A549 (cell line): ENCODE measurements around the gene PDE1C.

Source experiments
- CHD2 ChIP-seq: fragments of 150-350 bp; IDR thresholded peaks from 2 replicates; pipeline ENCODE4 v1.6.1; 2014; ENCODE audit warnings: low read length; ENCODE audit not compliant: partially characterized antibody
- CHD4 ChIP-seq: fragments of 200-600 bp; sonication (generic); IDR thresholded peaks from 2 replicates; pipeline ENCODE4 v1.6.1; 2016; ENCODE audit warnings: antibody characterized with exemption, mild to moderate bottlenecking, borderline replicate concordance
- HEYL ChIP-seq: fragments of 250-450 bp; sonication (Bioruptor Pico); IDR thresholded peaks from 2 replicates; pipeline ENCODE4 v1.8.0; 2021; ENCODE audit warnings: mild to moderate bottlenecking, moderate library complexity
- HOXA7 ChIP-seq: fragments of 250-450 bp; sonication (Bioruptor Pico); IDR thresholded peaks from 2 replicates; pipeline ENCODE4 v1.5.0; 2020; ENCODE audit warnings: mild to moderate bottlenecking, moderate library complexity
- JUN ChIP-seq, 2 experiments: fragments of >200 bp; sonication (Bioruptor Twin); formaldehyde crosslinking; IDR thresholded peaks; 2 replicates in 1 of 2; 3 replicates in 1 of 2; pipeline ENCODE4 v1.6.1; 2016 to 2017
- JUNB ChIP-seq: fragments of >200 bp; sonication (Bioruptor Twin); formaldehyde crosslinking; IDR thresholded peaks from 2 replicates; pipeline ENCODE4 v1.6.1; 2016
- KDM1A ChIP-seq: fragments of 200-600 bp; sonication (generic); IDR thresholded peaks from 2 replicates; pipeline ENCODE4 v1.6.1; 2016; ENCODE audit warnings: low read depth, mild to moderate bottlenecking
- PHF8 ChIP-seq: fragments of 200-600 bp; sonication (generic); IDR thresholded peaks from 2 replicates; pipeline ENCODE4 v1.6.1; 2016; ENCODE audit warnings: low read depth, mild to moderate bottlenecking, antibody characterized with exemption, moderate library complexity, borderline replicate concordance
- POLR2A ChIP-seq: IDR thresholded peaks from 2 replicates; pipeline ENCODE4 v1.6.1; 2012; ENCODE audit warnings: mild to moderate bottlenecking, low read length
- RAD21 ChIP-seq, 2 experiments: fragments of >200 bp in 1 of 2; sonication (Bioruptor Twin) in 1 of 2; formaldehyde crosslinking in 1 of 2; IDR thresholded peaks in 1 of 2; conservative IDR thresholded peaks in 1 of 2; 2 replicates in 1 of 2; 3 replicates in 1 of 2; pipeline ENCODE4 v1.6.1; 2012 to 2018; ENCODE audit warnings: inconsistent platforms in 1 of 2
- SMC3 ChIP-seq: fragments of >200 bp; sonication (Bioruptor Twin); formaldehyde crosslinking; IDR thresholded peaks from 3 replicates; pipeline ENCODE4 v1.6.1; 2018; ENCODE audit warnings: inconsistent platforms
- TF ChIP-seq, protein P1 (sequence below): fragments of >200 bp; sonication (Bioruptor Twin); formaldehyde crosslinking; IDR thresholded peaks from 3 replicates; pipeline ENCODE4 v1.5.1; 2016
- TF ChIP-seq, protein P2 (sequence below): fragments of 200-600 bp; sonication (generic); IDR thresholded peaks from 2 replicates; pipeline ENCODE4 v1.6.1; 2016; ENCODE audit warnings: antibody characterized with exemption, mild to moderate bottlenecking, moderate library complexity

DNA sequence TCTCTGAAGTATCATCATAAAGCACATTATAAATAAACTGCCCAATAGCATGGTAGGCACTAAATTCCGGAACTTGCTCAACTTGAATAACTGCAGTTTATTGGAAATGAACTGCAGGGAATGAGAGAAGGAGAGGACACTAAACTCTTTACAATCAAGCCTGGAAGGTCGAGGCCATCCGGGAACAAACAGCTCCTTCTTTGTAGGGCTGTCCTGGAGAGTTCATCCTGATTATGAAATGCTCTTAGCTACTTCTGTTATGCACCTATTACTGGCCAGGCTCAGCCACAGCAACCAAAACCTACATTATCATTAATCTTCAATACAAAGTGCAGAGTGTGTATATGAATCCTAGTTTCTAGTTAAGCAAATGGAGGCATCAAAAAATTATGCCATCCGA is 318.5 kb downstream of the PDE1C start:
- TF ChIP-seq JUN (IDR thresholded peaks at IDR 0.05) = no peak
- TF ChIP-seq, protein P1, sequence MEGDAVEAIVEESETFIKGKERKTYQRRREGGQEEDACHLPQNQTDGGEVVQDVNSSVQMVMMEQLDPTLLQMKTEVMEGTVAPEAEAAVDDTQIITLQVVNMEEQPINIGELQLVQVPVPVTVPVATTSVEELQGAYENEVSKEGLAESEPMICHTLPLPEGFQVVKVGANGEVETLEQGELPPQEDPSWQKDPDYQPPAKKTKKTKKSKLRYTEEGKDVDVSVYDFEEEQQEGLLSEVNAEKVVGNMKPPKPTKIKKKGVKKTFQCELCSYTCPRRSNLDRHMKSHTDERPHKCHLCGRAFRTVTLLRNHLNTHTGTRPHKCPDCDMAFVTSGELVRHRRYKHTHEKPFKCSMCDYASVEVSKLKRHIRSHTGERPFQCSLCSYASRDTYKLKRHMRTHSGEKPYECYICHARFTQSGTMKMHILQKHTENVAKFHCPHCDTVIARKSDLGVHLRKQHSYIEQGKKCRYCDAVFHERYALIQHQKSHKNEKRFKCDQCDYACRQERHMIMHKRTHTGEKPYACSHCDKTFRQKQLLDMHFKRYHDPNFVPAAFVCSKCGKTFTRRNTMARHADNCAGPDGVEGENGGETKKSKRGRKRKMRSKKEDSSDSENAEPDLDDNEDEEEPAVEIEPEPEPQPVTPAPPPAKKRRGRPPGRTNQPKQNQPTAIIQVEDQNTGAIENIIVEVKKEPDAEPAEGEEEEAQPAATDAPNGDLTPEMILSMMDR = no peak
- no peak for TF ChIP-seq CHD2
- TF ChIP-seq POLR2A = no peak
- TF ChIP-seq HEYL (CRISPR knock-in tag) = no peak
- no peak for TF ChIP-seq KDM1A
- TF ChIP-seq RAD21 (conservative IDR thresholded peaks at IDR 0.05 in 1 of 2, IDR thresholded peaks at IDR 0.05 in 1 of 2) = no peak
- no peak for TF ChIP-seq PHF8
- no peak for TF ChIP-seq SMC3
- TF ChIP-seq, protein P2, sequence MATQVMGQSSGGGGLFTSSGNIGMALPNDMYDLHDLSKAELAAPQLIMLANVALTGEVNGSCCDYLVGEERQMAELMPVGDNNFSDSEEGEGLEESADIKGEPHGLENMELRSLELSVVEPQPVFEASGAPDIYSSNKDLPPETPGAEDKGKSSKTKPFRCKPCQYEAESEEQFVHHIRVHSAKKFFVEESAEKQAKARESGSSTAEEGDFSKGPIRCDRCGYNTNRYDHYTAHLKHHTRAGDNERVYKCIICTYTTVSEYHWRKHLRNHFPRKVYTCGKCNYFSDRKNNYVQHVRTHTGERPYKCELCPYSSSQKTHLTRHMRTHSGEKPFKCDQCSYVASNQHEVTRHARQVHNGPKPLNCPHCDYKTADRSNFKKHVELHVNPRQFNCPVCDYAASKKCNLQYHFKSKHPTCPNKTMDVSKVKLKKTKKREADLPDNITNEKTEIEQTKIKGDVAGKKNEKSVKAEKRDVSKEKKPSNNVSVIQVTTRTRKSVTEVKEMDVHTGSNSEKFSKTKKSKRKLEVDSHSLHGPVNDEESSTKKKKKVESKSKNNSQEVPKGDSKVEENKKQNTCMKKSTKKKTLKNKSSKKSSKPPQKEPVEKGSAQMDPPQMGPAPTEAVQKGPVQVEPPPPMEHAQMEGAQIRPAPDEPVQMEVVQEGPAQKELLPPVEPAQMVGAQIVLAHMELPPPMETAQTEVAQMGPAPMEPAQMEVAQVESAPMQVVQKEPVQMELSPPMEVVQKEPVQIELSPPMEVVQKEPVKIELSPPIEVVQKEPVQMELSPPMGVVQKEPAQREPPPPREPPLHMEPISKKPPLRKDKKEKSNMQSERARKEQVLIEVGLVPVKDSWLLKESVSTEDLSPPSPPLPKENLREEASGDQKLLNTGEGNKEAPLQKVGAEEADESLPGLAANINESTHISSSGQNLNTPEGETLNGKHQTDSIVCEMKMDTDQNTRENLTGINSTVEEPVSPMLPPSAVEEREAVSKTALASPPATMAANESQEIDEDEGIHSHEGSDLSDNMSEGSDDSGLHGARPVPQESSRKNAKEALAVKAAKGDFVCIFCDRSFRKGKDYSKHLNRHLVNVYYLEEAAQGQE = no peak
- no peak for TF ChIP-seq JUNB
- no peak for TF ChIP-seq HOXA7
- TF ChIP-seq CHD4 = no peak
